GM12878 (cell line): ENCODE results near the gene UVRAG. TPM values are rescaled to one million over a fixed set of nuclear protein-coding genes. Genes with fewer than 3 reads are reported as not detected.
A peak's percentile ranks its signal among the peaks of the same experiment; 100 is the strongest.

Source experiments
- ATAC-seq: fragments of 200-7000 bp; cut with Tn5 transposase; 3 replicates; pipeline ENCODE4 v1.9.1; 2020; ENCODE audit warnings: mild to moderate bottlenecking, moderate library complexity
- BruUV-seq: library from RNA; stranded (reverse); fragments of 400-500 nt; replicated peaks from 2 replicates; lab custom pipeline; 2021; lab: Mats Ljungman, UMichigan
- CTCF ChIA-PET: fragments of 300-600 bp; sonication (Branson Sonifier 250); formaldehyde crosslinking; extraction: SDS; loops from one replicate; lab custom pipeline; 2021; ENCODE audit warnings: inconsistent platforms; lab: Yijun Ruan, JAX
- POLR2A ChIA-PET: fragments of 350-600 bp; formaldehyde crosslinking; extraction: SDS; loops from one replicate; lab custom pipeline; 2021; ENCODE audit warnings: inconsistent platforms; lab: Charles Lee
- RAD21 ChIA-PET: fragments of 300-600 bp; sonication (Branson Sonifier 250); formaldehyde crosslinking; loops from one replicate; lab custom pipeline; 2023; ENCODE audit warnings: antibody characterized with exemption; ENCODE audit not compliant: unreplicated experiment; lab: Charles Lee
- SMC1A ChIA-PET: fragments of 300-600 bp; sonication (Branson Sonifier 250); formaldehyde crosslinking; loops from one replicate; lab custom pipeline; 2023; ENCODE audit not compliant: unreplicated experiment, uncharacterized antibody; lab: Charles Lee
- DNase-seq: peaks from one replicate; pipeline ENCODE4 v3.0.0-alpha.2; 2011; ENCODE audit warnings: low read depth, low spot score
- FAIRE-seq: peaks from 3 replicates; lab custom pipeline; 2011; peaks lifted over from hg19 to GRCh38; lab: Jason Lieb, UNC
- H2AFZ ChIP-seq: 2 replicates; pipeline ENCODE4 v1.6.0; 2011; ENCODE audit warnings: low read depth, low read length, control low read depth; ENCODE audit not compliant: control insufficient read depth
- H3K27ac ChIP-seq: 2 replicates; pipeline ENCODE4 v1.5.1; 2011; ENCODE audit warnings: control low read depth; ENCODE audit not compliant: control insufficient read depth, insufficient read depth
- H3K27me3 ChIP-seq, 2 experiments: replicated peaks in 1 of 2; 2 replicates each; pipeline versions ENCODE4 v1.6.0 to v1.6.1; 2011; ENCODE audit warnings: low read length in 1 of 2; ENCODE audit not compliant: control insufficient read depth in 2 of 2, insufficient read depth in 2 of 2
- H3K36me3 ChIP-seq, 2 experiments: 2 replicates each; pipeline ENCODE4 v1.5.1; 2011; ENCODE audit warnings: low read length in 1 of 2; ENCODE audit not compliant: control insufficient read depth in 2 of 2, insufficient read depth in 2 of 2
- H3K4me1 ChIP-seq: 2 replicates; pipeline ENCODE4 v1.6.1; 2011; ENCODE audit warnings: mild to moderate bottlenecking, low read length, moderate library complexity, mixed read lengths; ENCODE audit not compliant: control insufficient read depth, insufficient read depth
- H3K4me2 ChIP-seq: 2 replicates; pipeline ENCODE4 v1.6.0; 2011; ENCODE audit warnings: control low read depth; ENCODE audit not compliant: control insufficient read depth, insufficient read depth
- H3K4me3 ChIP-seq: fragments of 200-600 bp; sonication (generic); 2 replicates; pipeline ENCODE4 v1.5.1; 2016
- H3K79me2 ChIP-seq: 2 replicates; pipeline ENCODE4 v1.6.0; 2011; ENCODE audit warnings: low read length; ENCODE audit not compliant: control insufficient read depth, insufficient read depth
- H3K9ac ChIP-seq: 2 replicates; pipeline ENCODE4 v1.8.0; 2011; ENCODE audit warnings: low read length, control low read depth, mixed read lengths; ENCODE audit not compliant: control insufficient read depth, insufficient read depth
- H3K9me3 ChIP-seq: replicated peaks from 3 replicates; pipeline ENCODE4 v1.5.1; 2011; ENCODE audit warnings: mild to moderate bottlenecking, low read length; ENCODE audit not compliant: control insufficient read depth, insufficient read depth
- H4K20me1 ChIP-seq: 2 replicates; pipeline ENCODE4 v1.6.0; 2011; ENCODE audit not compliant: control insufficient read depth, insufficient read depth
- ATF3 ChIP-seq: IDR thresholded peaks from 2 replicates; pipeline ENCODE4 v1.6.1; 2011; ENCODE audit warnings: low read depth, mild to moderate bottlenecking, low read length, moderate library complexity, borderline replicate concordance; ENCODE audit errors: extremely low read depth
- ATF7 ChIP-seq: fragments of 450-650 bp; IDR thresholded peaks from 2 replicates; pipeline ENCODE4 v1.6.1; 2016; ENCODE audit warnings: low read depth, mild to moderate bottlenecking
- BCL3 ChIP-seq: IDR thresholded peaks from 2 replicates; pipeline ENCODE4 v1.6.1; 2011; ENCODE audit warnings: borderline replicate concordance, low read depth, mild to moderate bottlenecking, moderate library complexity, low read length; ENCODE audit not compliant: insufficient read depth, poor library complexity, severe bottlenecking
- BRCA1 ChIP-seq: IDR thresholded peaks from 2 replicates; pipeline ENCODE4 v1.6.1; 2011; ENCODE audit warnings: low read depth, low read length, improper control_type of control experiment
- ESRRA ChIP-seq: IDR thresholded peaks from 2 replicates; pipeline ENCODE4 v1.6.1; 2012; ENCODE audit warnings: mild to moderate bottlenecking, low read length, improper control_type of control experiment
- FOXM1 ChIP-seq: IDR thresholded peaks from 2 replicates; pipeline ENCODE4 v1.6.1; 2012; ENCODE audit warnings: low read depth, mild to moderate bottlenecking, inconsistent platforms, low read length, moderate library complexity
- GABPA ChIP-seq: IDR thresholded peaks from 2 replicates; pipeline ENCODE4 v1.6.1; 2014; ENCODE audit warnings: antibody characterized with exemption, low read depth, mild to moderate bottlenecking, inconsistent platforms
- HDAC2 ChIP-seq: fragments of 200-600 bp; sonication (generic); IDR thresholded peaks from 2 replicates; pipeline ENCODE4 v1.6.1; 2017
- IKZF1 ChIP-seq: fragments of 450-650 bp; conservative IDR thresholded peaks from 2 replicates; pipeline ENCODE4 v1.6.1; 2017; ENCODE audit warnings: antibody characterized with exemption, mild to moderate bottlenecking
- JUNB ChIP-seq: IDR thresholded peaks from 2 replicates; pipeline ENCODE4 v1.6.1; 2016; ENCODE audit warnings: antibody characterized with exemption, mild to moderate bottlenecking
- KLF5 ChIP-seq: fragments of 450-650 bp; IDR thresholded peaks from 2 replicates; pipeline ENCODE4 v1.6.1; 2014; ENCODE audit warnings: mild to moderate bottlenecking; ENCODE audit not compliant: partially characterized antibody
- LARP7 ChIP-seq: fragments of 450-650 bp; IDR thresholded peaks from 2 replicates; pipeline ENCODE4 v1.6.1; 2017; ENCODE audit warnings: mild to moderate bottlenecking
- MEF2A ChIP-seq: IDR thresholded peaks from 2 replicates; pipeline ENCODE4 v1.6.1; 2011; ENCODE audit warnings: low read depth, mild to moderate bottlenecking, low read length, moderate library complexity; ENCODE audit not compliant: insufficient read depth
- MTA3 ChIP-seq: IDR thresholded peaks from 2 replicates; pipeline ENCODE4 v1.6.1; 2012; ENCODE audit warnings: low read length, inconsistent platforms, borderline replicate concordance
- NFXL1 ChIP-seq: fragments of 450-650 bp; IDR thresholded peaks from 2 replicates; pipeline ENCODE4 v1.6.1; 2017; ENCODE audit warnings: antibody characterized with exemption, mild to moderate bottlenecking, borderline replicate concordance
- NFYB ChIP-seq: IDR thresholded peaks from 2 replicates; pipeline ENCODE4 v1.6.1; 2011; ENCODE audit warnings: low read depth, mild to moderate bottlenecking, low read length, improper control_type of control experiment, moderate library complexity; ENCODE audit not compliant: insufficient read depth
- NR2F1 ChIP-seq: fragments of 450-650 bp; conservative IDR thresholded peaks from 2 replicates; pipeline ENCODE4 v1.6.1; 2017; ENCODE audit warnings: mild to moderate bottlenecking
- RBBP5 ChIP-seq: fragments of 200-600 bp; sonication (generic); conservative IDR thresholded peaks from 2 replicates; pipeline ENCODE4 v1.6.1; 2016
- SMAD1 ChIP-seq: fragments of 450-650 bp; IDR thresholded peaks from 2 replicates; pipeline ENCODE4 v1.6.1; 2018; ENCODE audit warnings: mild to moderate bottlenecking, low read depth; ENCODE audit not compliant: partially characterized antibody
- STAT3 ChIP-seq: IDR thresholded peaks from 2 replicates; pipeline ENCODE4 v1.6.1; 2011; ENCODE audit warnings: low read depth, low read length, improper control_type of control experiment
- SUPT20H ChIP-seq: IDR thresholded peaks from 2 replicates; pipeline ENCODE4 v1.6.1; 2011; ENCODE audit warnings: low read depth, mild to moderate bottlenecking, low read length, moderate library complexity, borderline replicate concordance; ENCODE audit not compliant: control insufficient read depth
- TARDBP ChIP-seq: IDR thresholded peaks from 2 replicates; pipeline ENCODE4 v1.6.1; 2016; ENCODE audit warnings: borderline replicate concordance
- TBL1XR1 ChIP-seq: IDR thresholded peaks from 2 replicates; pipeline ENCODE4 v1.6.1; 2012; ENCODE audit warnings: low read depth, low read length, improper control_type of control experiment
- TCF12 ChIP-seq: IDR thresholded peaks from 2 replicates; pipeline ENCODE4 v1.6.1; 2011; ENCODE audit warnings: low read depth, mild to moderate bottlenecking, low read length
- TCF3 ChIP-seq: IDR thresholded peaks from 2 replicates; pipeline ENCODE4 v1.6.1; 2012; ENCODE audit warnings: low read depth, mild to moderate bottlenecking, low read length, borderline replicate concordance; ENCODE audit not compliant: insufficient read depth
- WGBS: methylation state at CpG from one replicate; pipeline ENCODE4 v1.1.6; 2016; ENCODE audit warnings: low lambda C conversion rate; ENCODE audit not compliant: insufficient replicate concordance, insufficient coverage; ENCODE audit errors: missing lambda C conversion rate; 5-methylcytosine and 5-hydroxymethylcytosine counted together
- in situ Hi-C: fragments of 300-500 bp; cut with MboI; formaldehyde crosslinking; loops from 9 replicates; pipeline ENCODE4 v1.14.3; 2018; ENCODE audit warnings: mixed read lengths
- intact Hi-C: fragments of 100-400 bp; cut with micrococcal nuclease; formaldehyde crosslinking; loops from one replicate; pipeline ENCODE4 v1.14.2; 2022; ENCODE audit not compliant: unreplicated experiment
- polyA plus RNA-seq, 11 experiments: library from polyadenylated mRNA; depleted of rRNA in 4 of 11; unstranded in 6 of 11; stranded (reverse) in 5 of 11; fragments of >200 nt; fragmentation: Nextera tagmentation in 4 of 11; fragmentation: Illumina TruSeq in 1 of 11; extraction: Ambion mirVana in 4 of 11; extraction: Trizol in 1 of 11; gene quantifications; 1 replicate in 1 of 11; 2 replicates in 10 of 11; pipeline versions ENCODE4 v1.2.1 to v1.2.3, GENCODE V29; 2011 to 2016; ENCODE audit warnings: inconsistent platforms in 2 of 11, missing spikeins in 2 of 11, low read depth in 1 of 11
- total RNA-seq, 4 experiments: library from RNA; depleted of rRNA in 3 of 4; stranded (reverse); fragments of >200 nt in 3 of 4; fragmentation: Illumina TruSeq in 1 of 4; extraction: Trizol in 1 of 4; gene quantifications; 2 replicates each; pipeline versions ENCODE4 v1.2.1 to v1.2.3, GENCODE V29; 2013 to 2021

Gene UVRAG
- total and polyA plus RNA-seq, 10 of the 15 experiments (the other 5 are each of a cell fraction or from before 2014, with no cell fraction given): 7.0 to 43.4 (median 37.0) TPM

DNA sequence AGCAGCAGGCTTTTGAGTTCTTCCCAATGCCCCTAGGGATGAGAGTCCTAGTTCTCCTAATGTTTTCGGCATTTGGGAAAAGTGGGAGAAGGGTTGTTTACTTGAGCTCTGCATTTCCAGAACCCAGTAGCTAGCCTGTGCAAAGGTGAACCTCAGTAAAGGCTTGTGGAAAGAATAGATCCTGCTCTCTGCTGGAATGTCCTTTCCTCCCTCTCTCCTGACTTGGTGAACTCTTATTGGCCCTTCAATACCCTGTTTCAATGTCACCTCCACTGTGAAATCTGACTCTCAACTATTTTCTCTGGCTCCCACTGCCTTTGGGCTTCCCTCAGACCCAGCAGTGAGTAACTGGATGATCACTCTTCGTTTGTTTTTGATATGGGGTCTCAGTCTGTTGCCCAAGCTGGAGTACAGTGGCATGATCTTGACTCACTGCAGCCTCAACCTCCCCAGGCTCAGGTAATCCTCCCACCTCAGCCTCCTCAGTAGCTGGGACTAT, 2.4 kb upstream of the UVRAG start (continued):
- TF ChIP-seq GABPA (no peak), SMAD1 (no peak), ESRRA (no peak), ATF7 (no peak), TCF3 (no peak)

GRCh38 chr11:75813124-75813523, 1.9 kb upstream of the UVRAG start:
- Histone ChIP-seq H3K4me3 (peak overlapping the region; percentile 77; the same call in 1 of the 2 replicates), H4K20me1 (no peaks in the 10 kb centered on the region), H3K27me3 (no peaks in the 10 kb centered on the region), H3K4me1 (peaks cover 41% of the 10 kb centered on the region), H3K4me2 (peak overlapping the region; percentile 93), H2AFZ (no peak overlapping the region), H3K36me3 (no peaks in the 10 kb centered on the region), H3K79me2 (peaks cover 65% of the 10 kb centered on the region), H3K9me3 (no peaks in the 10 kb centered on the region), H3K9ac (peak overlapping the region; percentile 73; the same call in 1 of the 2 replicates), H3K27ac (peak overlapping the region; percentile 94)
- in situ Hi-C loops: no loop called here
- ChIA-PET SMC1A (interaction anchor here (0.6 to 6.5 kb wide), 17 partner anchors 10 to 339 kb away, joined by 3 to 111 read pairs (median 4); no protein-coding TSS in a partner anchor), CTCF (interaction anchor here (1.2 to 13.1 kb wide), 8 partner anchors 10 to 339 kb away, joined by 3 to 183 read pairs (median 20); no protein-coding TSS in a partner anchor), RAD21 (interaction anchor here (1.0 to 10.4 kb wide), 8 partner anchors 10 to 340 kb away, joined by 3 to 111 read pairs (median 20); partner anchors contain the start of gene DGAT2), POLR2A (interaction anchor here (0.6 to 8.7 kb wide), 10 partner anchors 10 to 288 kb away, joined by 3 to 173 read pairs (median 4); no protein-coding TSS in a partner anchor)
- FAIRE-seq (no peak), ATAC-seq (peak; percentile 10), DNase-seq (no peak)
- intact Hi-C loops: loop anchor here (10.0 kb wide), 1 partner anchor 1818 kb away; no protein-coding TSS in a partner anchor
- BruUV-seq: no TSS peak
- 3% methylated on average over 2 of the region's 2 CpGs for WGBS
- TF ChIP-seq TARDBP (no peak), NFYB (no peak), BCL3 (no peak), FOXM1 (peak; percentile 74; the same call in 1 of the 2 replicates), TBL1XR1 (no peak), RBBP5 (no peak), NFXL1 (no peak), MEF2A (no peak), LARP7 (no peak), SUPT20H (no peak), IKZF1 (0 out of 2 replicates have a peak, but pooled peaks have one; percentile 10), JUNB (peak; percentile 55), MTA3 (no peak), STAT3 (no peak), HDAC2 (no peak), TCF12 (peak; percentile 71), KLF5 (no peak), ATF3 (no peak), BRCA1 (no peak), NR2F1 (no peak)
